KOPT-K1 (cell line): ENCODE measurements around the gene STUB1.

Experiments used
- H3K27ac ChIP-seq: fragments of 200-600 bp; sonication (generic); 2 replicates; pipeline ENCODE4 v1.5.1; 2016; ENCODE audit warnings: antibody characterized with exemption, mild to moderate bottlenecking, low read depth, low read length; ENCODE audit not compliant: poor library complexity, severe bottlenecking
- H3K36me3 ChIP-seq: fragments of 200-600 bp; sonication (generic); 2 replicates; pipeline ENCODE4 v1.5.1; 2017; ENCODE audit warnings: antibody characterized with exemption, mild to moderate bottlenecking, low read length, moderate library complexity; ENCODE audit not compliant: insufficient read depth
- H3K9me3 ChIP-seq: fragments of 200-600 bp; sonication (generic); 2 replicates; pipeline ENCODE4 v1.5.1; 2017; ENCODE audit warnings: antibody characterized with exemption, low read length, mild to moderate bottlenecking; ENCODE audit not compliant: insufficient read depth, poor library complexity, severe bottlenecking

STUB1 gene

GRCh38 chr16:730666-731509 is 50.7 kb downstream of the STUB1 start:
- H3K27ac ChIP-seq, result no peak overlapping the region
- H3K9me3 ChIP-seq, result no peaks in the 10 kb centered on the region
- H3K36me3 ChIP-seq, result peaks cover 35% of the 10 kb centered on the region; the same call in 1 of the 2 replicates

- Histone ChIP-seq H3K9me3 (no peaks in the 10 kb centered on the region), H3K27ac (no peak overlapping the region), H3K36me3 (peaks cover 49% of the 10 kb centered on the region)
Measured at GRCh38 chr16:732332-732731, 52.1 kb downstream of the STUB1 start.
